ENCODE measurements around the gene UCHL3. TPM values are rescaled to one million over a fixed set of nuclear protein-coding genes. Genes with fewer than 3 reads are reported as not detected.

The UCHL3 gene
- total RNA-seq, 3 donors from 2014 or later (not counting 1 experiment from before 2014, with no cell fraction given), result 19.3 to 23.1 (median 22.7) TPM

GRCh38 chr13:75596657-75597182 is 47.1 kb downstream of the UCHL3 start:
- H3K4me3 Mint-ChIP-seq, result no peak overlapping the region
- no peaks in the 10 kb centered on the region for H3K9me3 Mint-ChIP-seq
- Histone ChIP-seq H3K27me3 (ENCODE audit: control insufficient read depth, insufficient read depth, low read length) (no peaks in the 10 kb centered on the region), H3K9me3 (ENCODE audit: control insufficient read depth, insufficient read depth, low read length) (no peaks in the 10 kb centered on the region), H3K27ac (ENCODE audit: low read length) (no peak overlapping the region), H3K4me1 (ENCODE audit: control insufficient read depth, insufficient read depth, low read length) (no peaks in the 10 kb centered on the region), H3K36me3 (ENCODE audit: control insufficient read depth, insufficient read depth, low read length) (no peaks in the 10 kb centered on the region), H3K4me3 (ENCODE audit: low read length) (no peak overlapping the region)
- peaks cover 13% of the 10 kb centered on the region for H3K36me3 Mint-ChIP-seq
- no peaks in the 10 kb centered on the region for H3K27me3 Mint-ChIP-seq (ENCODE audit: low read depth in 2 of 2)
- ATAC-seq (no peak), DNase-seq (no peak)
- H3K4me1 Mint-ChIP-seq, result no peaks in the 10 kb centered on the region
- WGBS (ENCODE audit: insufficient coverage), result 100% methylated on average over 1 of the region's 1 CpG
- intact Hi-C loops (cut with micrococcal nuclease), result no loop called here
- TF ChIP-seq, protein P1, sequence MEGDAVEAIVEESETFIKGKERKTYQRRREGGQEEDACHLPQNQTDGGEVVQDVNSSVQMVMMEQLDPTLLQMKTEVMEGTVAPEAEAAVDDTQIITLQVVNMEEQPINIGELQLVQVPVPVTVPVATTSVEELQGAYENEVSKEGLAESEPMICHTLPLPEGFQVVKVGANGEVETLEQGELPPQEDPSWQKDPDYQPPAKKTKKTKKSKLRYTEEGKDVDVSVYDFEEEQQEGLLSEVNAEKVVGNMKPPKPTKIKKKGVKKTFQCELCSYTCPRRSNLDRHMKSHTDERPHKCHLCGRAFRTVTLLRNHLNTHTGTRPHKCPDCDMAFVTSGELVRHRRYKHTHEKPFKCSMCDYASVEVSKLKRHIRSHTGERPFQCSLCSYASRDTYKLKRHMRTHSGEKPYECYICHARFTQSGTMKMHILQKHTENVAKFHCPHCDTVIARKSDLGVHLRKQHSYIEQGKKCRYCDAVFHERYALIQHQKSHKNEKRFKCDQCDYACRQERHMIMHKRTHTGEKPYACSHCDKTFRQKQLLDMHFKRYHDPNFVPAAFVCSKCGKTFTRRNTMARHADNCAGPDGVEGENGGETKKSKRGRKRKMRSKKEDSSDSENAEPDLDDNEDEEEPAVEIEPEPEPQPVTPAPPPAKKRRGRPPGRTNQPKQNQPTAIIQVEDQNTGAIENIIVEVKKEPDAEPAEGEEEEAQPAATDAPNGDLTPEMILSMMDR (IDR thresholded peaks at IDR 0.05), result no peak
- no peak overlapping the region for H3K27ac Mint-ChIP-seq

DNA sequence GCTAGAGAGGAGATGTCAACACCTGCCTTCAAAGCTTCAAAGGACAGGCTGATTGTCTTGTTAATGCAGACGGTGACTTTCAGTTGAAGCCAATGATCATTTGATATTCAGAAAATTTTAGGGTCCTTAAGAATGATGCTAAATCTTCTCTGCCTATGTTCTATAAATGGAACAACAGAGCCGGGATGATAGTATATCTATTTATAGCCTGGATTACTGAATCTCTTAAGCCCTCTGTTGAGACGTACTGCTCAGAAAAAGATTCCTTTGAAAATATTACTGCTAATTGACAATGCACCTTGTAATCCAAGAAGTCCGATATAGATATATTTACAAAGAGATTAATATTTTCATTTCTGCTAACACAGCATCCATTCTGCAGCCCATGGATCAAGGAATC is 50.8 kb downstream of the UCHL3 start:
- no peaks in the 10 kb centered on the region for H3K9me3 Mint-ChIP-seq

DNA sequence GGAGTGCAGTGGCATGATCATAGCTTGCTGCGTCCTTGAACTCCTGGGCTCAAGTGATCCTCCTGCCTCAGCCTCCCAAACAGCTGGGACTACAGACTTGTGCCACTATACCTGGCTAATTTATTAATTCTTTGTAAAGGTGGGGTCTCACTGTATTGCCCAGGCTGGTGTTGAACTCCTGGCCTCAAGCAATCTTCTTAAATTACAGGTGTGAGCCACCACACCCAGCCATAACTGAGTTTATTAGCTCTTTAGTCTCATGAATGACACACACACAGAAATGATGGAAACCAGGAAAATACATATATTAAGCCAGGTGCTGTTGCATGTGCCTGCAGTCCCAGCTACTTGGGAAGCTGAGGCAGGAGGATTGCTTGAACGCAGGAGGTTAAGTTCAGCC is 53.4 kb downstream of the UCHL3 start:
- Histone ChIP-seq H3K4me1 (ENCODE audit: control insufficient read depth, insufficient read depth, low read length) (no peaks in the 10 kb centered on the region), H3K9me3 (ENCODE audit: control insufficient read depth, insufficient read depth, low read length) (no peaks in the 10 kb centered on the region), H3K27me3 (ENCODE audit: control insufficient read depth, insufficient read depth, low read length) (no peaks in the 10 kb centered on the region), H3K36me3 (ENCODE audit: control insufficient read depth, insufficient read depth, low read length) (peaks cover 8% of the 10 kb centered on the region), H3K4me3 (ENCODE audit: low read length) (no peak overlapping the region), H3K27ac (ENCODE audit: low read length) (no peak overlapping the region)
- intact Hi-C loops (cut with micrococcal nuclease), result no loop called here
- 90% methylated on average over 2 of the region's 2 CpGs for WGBS (ENCODE audit: insufficient coverage)
- Mint-ChIP-seq H3K4me3 (no peak overlapping the region), H3K4me1 (no peaks in the 10 kb centered on the region), H3K27me3 (ENCODE audit: low read depth in 2 of 2) (no peaks in the 10 kb centered on the region), H3K27ac (no peak overlapping the region), H3K36me3 (peaks cover 16% of the 10 kb centered on the region), H3K9me3 (no peaks in the 10 kb centered on the region)
- no peak for DNase-seq
- no peak for ATAC-seq
- TF ChIP-seq, protein P1 (IDR thresholded peaks at IDR 0.05), result no peak

More for the DNA sequence above, 50.8 kb downstream of the UCHL3 start:
- no peak overlapping the region for H3K27ac Mint-ChIP-seq
- H3K27me3 ChIP-seq (ENCODE audit: control insufficient read depth, insufficient read depth, low read length), result no peaks in the 10 kb centered on the region
- TF ChIP-seq, protein P1 (IDR thresholded peaks at IDR 0.05), result no peak
- no peak for ATAC-seq
- no peak for DNase-seq
- peaks cover 13% of the 10 kb centered on the region for H3K36me3 Mint-ChIP-seq
- H3K4me3 Mint-ChIP-seq, result no peak overlapping the region
- peaks cover 3% of the 10 kb centered on the region for H3K36me3 ChIP-seq (ENCODE audit: control insufficient read depth, insufficient read depth, low read length)
- H3K27ac ChIP-seq (ENCODE audit: low read length), result no peak overlapping the region
- intact Hi-C loops (cut with micrococcal nuclease), result no loop called here
- H3K4me1 Mint-ChIP-seq, result no peaks in the 10 kb centered on the region
- no peaks in the 10 kb centered on the region for H3K4me1 ChIP-seq (ENCODE audit: control insufficient read depth, insufficient read depth, low read length)
- H3K4me3 ChIP-seq (ENCODE audit: low read length), result no peak overlapping the region
- WGBS (ENCODE audit: insufficient coverage), result 80% methylated on average over 3 of the region's 4 CpGs
- no peaks in the 10 kb centered on the region for H3K9me3 ChIP-seq (ENCODE audit: control insufficient read depth, insufficient read depth, low read length)
- H3K27me3 Mint-ChIP-seq (ENCODE audit: low read depth in 2 of 2), result no peaks in the 10 kb centered on the region

- no peak overlapping the region for H3K4me3 Mint-ChIP-seq
- H3K27me3 ChIP-seq (ENCODE audit: control insufficient read depth, insufficient read depth, low read length), result no peaks in the 10 kb centered on the region
- H3K27ac ChIP-seq (ENCODE audit: low read length), result no peak overlapping the region
- H3K4me3 ChIP-seq (ENCODE audit: low read length), result no peak overlapping the region
- peaks cover 9% of the 10 kb centered on the region for H3K36me3 Mint-ChIP-seq
- intact Hi-C loops (cut with micrococcal nuclease), result no loop called here
- WGBS (ENCODE audit: insufficient coverage), result 95% methylated on average over 2 of the region's 2 CpGs
- H3K27me3 Mint-ChIP-seq (ENCODE audit: low read depth in 2 of 2), result no peaks in the 10 kb centered on the region
- no peaks in the 10 kb centered on the region for H3K4me1 ChIP-seq (ENCODE audit: control insufficient read depth, insufficient read depth, low read length)
- ATAC-seq (no peak), DNase-seq (no peak)
- H3K9me3 ChIP-seq (ENCODE audit: control insufficient read depth, insufficient read depth, low read length), result no peaks in the 10 kb centered on the region
- no peaks in the 10 kb centered on the region for H3K4me1 Mint-ChIP-seq
- H3K36me3 ChIP-seq (ENCODE audit: control insufficient read depth, insufficient read depth, low read length), result peaks cover 8% of the 10 kb centered on the region
- H3K9me3 Mint-ChIP-seq, result no peaks in the 10 kb centered on the region
- TF ChIP-seq, protein P1 (IDR thresholded peaks at IDR 0.05), result no peak
- H3K27ac Mint-ChIP-seq, result no peak overlapping the region
Measured at GRCh38 chr13:75607447-75607846, 57.9 kb downstream of the UCHL3 start.
